ENCODE data around the gene CAMK1D. TPM values are rescaled to one million over a fixed set of nuclear protein-coding genes. Genes with fewer than 3 reads are reported as not detected.

The CAMK1D gene
- total RNA-seq, 2 experiments from 2014 or later: 19.0 to 25.6 TPM

DNA sequence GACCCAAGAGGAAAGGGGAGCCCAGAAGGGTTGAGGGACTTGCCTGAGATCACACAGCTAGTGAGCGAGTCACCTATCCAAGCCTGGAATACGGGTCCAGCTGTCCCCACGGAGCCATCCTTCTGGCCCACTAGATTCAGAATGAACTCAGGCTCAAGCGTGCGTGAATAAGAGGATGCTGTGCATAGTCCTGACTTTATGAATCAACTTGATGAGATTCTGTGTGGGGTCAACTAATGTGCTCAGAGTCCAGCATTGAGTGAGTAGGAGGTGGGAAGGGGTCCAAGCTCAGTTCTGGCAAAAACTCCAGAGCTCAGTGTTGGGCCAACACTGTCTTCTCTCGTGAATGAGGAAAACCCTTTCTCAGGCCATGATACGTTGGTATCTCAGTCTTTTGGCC is 41.4 kb downstream of the CAMK1D start:
- BruUV-seq (replicated peaks): no TSS peak
- Histone ChIP-seq H3K4me3 (ENCODE audit: low read depth, low read length, poor library complexity, severe bottlenecking) (no peak overlapping the region), H3K79me2 (ENCODE audit: insufficient read depth, low read depth, low read length) (peaks cover 9% of the 10 kb centered on the region; the same call in 1 of the 2 replicates), H3K9me3 (ENCODE audit: low read length) (no peaks in the 10 kb centered on the region), H3K9me2 (ENCODE audit: insufficient read depth, low read length) (no peaks in the 10 kb centered on the region), H2AFZ (ENCODE audit: low read length) (no peak overlapping the region), H3K27ac (ENCODE audit: low read depth, low read length, poor library complexity, severe bottlenecking) (no peak overlapping the region), H3K36me3 (ENCODE audit: insufficient read depth, low read length) (no peaks in the 10 kb centered on the region), H3K4me2 (ENCODE audit: low read length) (no peak overlapping the region), H4K20me1 (ENCODE audit: insufficient read depth, low read length) (no peaks in the 10 kb centered on the region), H3K4me1 (ENCODE audit: insufficient read depth, low read length, poor library complexity, severe bottlenecking) (peaks cover 8% of the 10 kb centered on the region)
- TF ChIP-seq EZH2phosphoT487 (IDR thresholded peaks at IDR 0.05; ENCODE audit: borderline replicate concordance, low read depth, low read length): no peak
- TF ChIP-seq, protein P1, sequence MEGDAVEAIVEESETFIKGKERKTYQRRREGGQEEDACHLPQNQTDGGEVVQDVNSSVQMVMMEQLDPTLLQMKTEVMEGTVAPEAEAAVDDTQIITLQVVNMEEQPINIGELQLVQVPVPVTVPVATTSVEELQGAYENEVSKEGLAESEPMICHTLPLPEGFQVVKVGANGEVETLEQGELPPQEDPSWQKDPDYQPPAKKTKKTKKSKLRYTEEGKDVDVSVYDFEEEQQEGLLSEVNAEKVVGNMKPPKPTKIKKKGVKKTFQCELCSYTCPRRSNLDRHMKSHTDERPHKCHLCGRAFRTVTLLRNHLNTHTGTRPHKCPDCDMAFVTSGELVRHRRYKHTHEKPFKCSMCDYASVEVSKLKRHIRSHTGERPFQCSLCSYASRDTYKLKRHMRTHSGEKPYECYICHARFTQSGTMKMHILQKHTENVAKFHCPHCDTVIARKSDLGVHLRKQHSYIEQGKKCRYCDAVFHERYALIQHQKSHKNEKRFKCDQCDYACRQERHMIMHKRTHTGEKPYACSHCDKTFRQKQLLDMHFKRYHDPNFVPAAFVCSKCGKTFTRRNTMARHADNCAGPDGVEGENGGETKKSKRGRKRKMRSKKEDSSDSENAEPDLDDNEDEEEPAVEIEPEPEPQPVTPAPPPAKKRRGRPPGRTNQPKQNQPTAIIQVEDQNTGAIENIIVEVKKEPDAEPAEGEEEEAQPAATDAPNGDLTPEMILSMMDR (conservative IDR thresholded peaks at IDR 0.05; ENCODE audit: low read length): no peak
- intact Hi-C loops (cut with micrococcal nuclease; ENCODE audit: unreplicated experiment): no loop called here
- CTCF ChIA-PET (ENCODE audit: unreplicated experiment): no interaction called here
- DNase-seq (ENCODE audit: low spot score): no peak
- POLR2A ChIA-PET: interaction anchor here (1.3 kb wide), 1 partner anchor 18 kb away, joined by 3 read pairs; no protein-coding TSS in a partner anchor

DNA sequence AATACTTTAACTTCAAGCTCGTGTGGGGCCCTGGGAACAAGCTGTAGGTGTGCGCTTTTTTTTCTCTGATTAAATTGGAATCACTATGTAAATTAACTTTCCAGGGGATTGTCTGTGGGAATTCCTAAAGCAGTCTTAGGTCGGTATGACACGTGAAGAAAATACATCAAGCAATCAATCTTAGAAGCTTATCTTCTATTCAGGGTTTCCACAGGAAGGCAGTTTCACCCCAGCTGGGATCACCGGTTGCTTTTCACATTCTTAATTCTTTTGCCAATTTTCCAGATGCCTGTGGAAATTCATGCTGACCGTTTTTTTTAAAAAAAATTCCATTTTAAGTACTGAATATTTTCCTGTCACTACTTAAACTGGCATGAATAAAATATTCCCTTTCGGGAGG is 41.9 kb downstream of the CAMK1D start:
- no TSS peak for BruUV-seq (replicated peaks)
- Histone ChIP-seq H3K9me2 (ENCODE audit: insufficient read depth, low read length) (no peaks in the 10 kb centered on the region), H3K79me2 (ENCODE audit: insufficient read depth, low read depth, low read length) (peaks cover 9% of the 10 kb centered on the region; the same call in 1 of the 2 replicates), H4K20me1 (ENCODE audit: insufficient read depth, low read length) (no peaks in the 10 kb centered on the region), H3K36me3 (ENCODE audit: insufficient read depth, low read length) (no peaks in the 10 kb centered on the region), H3K9me3 (ENCODE audit: low read length) (no peaks in the 10 kb centered on the region), H3K4me3 (ENCODE audit: low read depth, low read length, poor library complexity, severe bottlenecking) (no peak overlapping the region), H3K27ac (ENCODE audit: low read depth, low read length, poor library complexity, severe bottlenecking) (no peak overlapping the region), H2AFZ (ENCODE audit: low read length) (no peak overlapping the region), H3K4me2 (ENCODE audit: low read length) (no peak overlapping the region), H3K4me1 (ENCODE audit: insufficient read depth, low read length, poor library complexity, severe bottlenecking) (peaks cover 8% of the 10 kb centered on the region)
- intact Hi-C loops (cut with micrococcal nuclease; ENCODE audit: unreplicated experiment): no loop called here
- TF ChIP-seq, protein P1 (conservative IDR thresholded peaks at IDR 0.05; ENCODE audit: low read length): no peak
- TF ChIP-seq EZH2phosphoT487 (IDR thresholded peaks at IDR 0.05; ENCODE audit: borderline replicate concordance, low read depth, low read length): no peak
- ChIA-PET CTCF (ENCODE audit: unreplicated experiment) (no interaction called here), POLR2A (interaction anchor here (1.3 kb wide), 1 partner anchor 19 kb away, joined by 3 read pairs; no protein-coding TSS in a partner anchor)
- no peak for DNase-seq (ENCODE audit: low spot score)

DNA sequence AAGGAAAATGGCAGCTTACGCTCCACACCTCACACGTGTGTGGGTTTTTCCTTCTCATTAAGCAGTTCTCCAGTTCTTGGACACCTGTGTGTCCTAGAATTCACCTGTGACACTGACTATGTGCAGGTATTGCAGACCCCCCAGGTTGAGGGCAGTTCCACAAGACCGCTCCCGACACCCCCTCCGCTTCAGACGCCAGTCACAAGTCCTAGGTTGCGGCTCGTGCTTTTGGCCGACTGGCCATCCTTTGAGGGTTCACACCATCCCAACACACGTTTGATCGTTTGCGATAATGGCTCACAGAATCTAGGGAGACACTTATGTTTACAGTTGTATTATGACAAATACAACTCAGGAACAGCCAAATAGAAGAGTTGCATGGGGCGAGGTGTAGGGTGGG is 44.5 kb downstream of the CAMK1D start:
- TF ChIP-seq EZH2phosphoT487 (IDR thresholded peaks at IDR 0.05; ENCODE audit: borderline replicate concordance, low read depth, low read length): no peak
- TF ChIP-seq, protein P1 (conservative IDR thresholded peaks at IDR 0.05; ENCODE audit: low read length): no peak
- no peaks in the 10 kb centered on the region for H3K9me2 ChIP-seq (ENCODE audit: insufficient read depth, low read length)
- DNase-seq (ENCODE audit: low spot score): no peak
- H3K4me3 ChIP-seq (ENCODE audit: low read depth, low read length, poor library complexity, severe bottlenecking): no peak overlapping the region
- no peaks in the 10 kb centered on the region for H3K36me3 ChIP-seq (ENCODE audit: insufficient read depth, low read length)
- ChIA-PET POLR2A (no interaction called here), CTCF (ENCODE audit: unreplicated experiment) (no interaction called here)
- no peak overlapping the region for H3K4me2 ChIP-seq (ENCODE audit: low read length)
- 0 out of 2 replicates have a peak, but pooled peaks cover 4% of the 10 kb centered on the region for H3K79me2 ChIP-seq (ENCODE audit: insufficient read depth, low read depth, low read length)
- intact Hi-C loops (cut with micrococcal nuclease; ENCODE audit: unreplicated experiment): no loop called here
- no peaks in the 10 kb centered on the region for H3K9me3 ChIP-seq (ENCODE audit: low read length)
- no peaks in the 10 kb centered on the region for H4K20me1 ChIP-seq (ENCODE audit: insufficient read depth, low read length)
- no peak overlapping the region for H3K27ac ChIP-seq (ENCODE audit: low read depth, low read length, poor library complexity, severe bottlenecking)
- no TSS peak for BruUV-seq (replicated peaks)
- H2AFZ ChIP-seq (ENCODE audit: low read length): no peak overlapping the region
- H3K4me1 ChIP-seq (ENCODE audit: insufficient read depth, low read length, poor library complexity, severe bottlenecking): peaks cover 8% of the 10 kb centered on the region

Measured in OCI-LY7 (cell line).